K562 (cell line): Measurements from ENCODE around the gene VGLL4. TPM values are rescaled to one million over a fixed set of nuclear protein-coding genes. Genes with fewer than 3 reads are reported as not detected.

Experiments
- ATAC-seq: fragments of 200-7000 bp; cut with Tn5 transposase; 3 replicates; pipeline ENCODE4 v1.9.1; 2020; ENCODE audit warnings: moderate library complexity
- BruUV-seq: library from RNA; stranded (reverse); fragments of 400-500 nt; replicated peaks from 2 replicates; lab custom pipeline; 2021; lab: Mats Ljungman, UMichigan
- CTCF ChIA-PET: fragments of 300-600 bp; formaldehyde crosslinking; extraction: SDS; loops from one replicate; lab custom pipeline; 2021; ENCODE audit warnings: low intra/inter-chr PET ratio; lab: Yijun Ruan, JAX
- POLR2A ChIA-PET: fragments of 300-600, 350-650 bp; sonication (Branson Sonifier 250); formaldehyde crosslinking; extraction: SDS; loops from one replicate; lab custom pipeline; 2021; ENCODE audit warnings: antibody characterized with exemption, inconsistent platforms; lab: Yijun Ruan, JAX
- DNase-seq, 4 experiments: peaks; one replicate each; pipeline versions ENCODE4 v3.0.0 to v3.0.0-alpha.2; 2011 to 2018; ENCODE audit warnings: low spot score in 3 of 4, mixed read lengths in 3 of 4; ENCODE audit errors: extremely low read depth in 1 of 4
- FAIRE-seq: peaks from 2 replicates; lab custom pipeline; 2011; peaks lifted over from hg19 to GRCh38; lab: Jason Lieb, UNC
- H2AFZ ChIP-seq: 2 replicates; pipeline ENCODE4 v1.6.0; 2011; ENCODE audit warnings: low read depth, low read length, control low read depth, inconsistent platforms
- H3K27ac ChIP-seq: fragments of 200-600 bp; 3 replicates; pipeline ENCODE4 v1.8.0; 2011; ENCODE audit warnings: low read depth, mild to moderate bottlenecking, control low read depth, inconsistent platforms, low read length, moderate library complexity, mixed read lengths; ENCODE audit errors: extremely low read depth
- H3K27me3 ChIP-seq, 2 experiments: fragments of 300-600 bp in 1 of 2; 2 replicates in 1 of 2; 3 replicates in 1 of 2; pipeline versions ENCODE4 v1.6.0 to v1.8.0; 2011; ENCODE audit warnings: inconsistent platforms in 2 of 2, low read length in 2 of 2, mild to moderate bottlenecking in 1 of 2, mixed read lengths in 1 of 2, moderate library complexity in 1 of 2; ENCODE audit not compliant: control insufficient read depth in 2 of 2, insufficient read depth in 2 of 2
- H3K36me3 ChIP-seq: fragments of 300-600 bp; 3 replicates; pipeline ENCODE4 v1.8.0; 2011; ENCODE audit warnings: mild to moderate bottlenecking, low read length, inconsistent platforms; ENCODE audit not compliant: control insufficient read depth, insufficient read depth
- H3K4me1 ChIP-seq, 2 experiments: fragments of 200-600 bp in 1 of 2; replicated peaks in 1 of 2; 2 replicates in 1 of 2; 3 replicates in 1 of 2; pipeline versions ENCODE4 v1.5.1 to v1.8.0; 2011; ENCODE audit warnings: inconsistent platforms in 2 of 2, low read length in 2 of 2, mild to moderate bottlenecking in 1 of 2, mixed read lengths in 1 of 2, moderate library complexity in 1 of 2; ENCODE audit not compliant: control insufficient read depth in 2 of 2, insufficient read depth in 2 of 2
- H3K4me2 ChIP-seq: 2 replicates; pipeline ENCODE4 v1.6.1; 2011; ENCODE audit warnings: low read length, control low read depth, inconsistent platforms, mixed read lengths; ENCODE audit not compliant: insufficient read depth
- H3K4me3 ChIP-seq: fragments of 200-600 bp; sonication (generic), shearing (Covaris generic); 2 replicates; pipeline ENCODE4 v1.5.1; 2016; ENCODE audit warnings: control low read depth, inconsistent platforms
- H3K79me2 ChIP-seq: fragments of 200-600 bp; 3 replicates; pipeline ENCODE4 v1.8.0; 2011; ENCODE audit warnings: low read length, inconsistent platforms; ENCODE audit not compliant: control insufficient read depth, insufficient read depth
- H3K9ac ChIP-seq, 2 experiments: 2 replicates each; pipeline versions ENCODE4 v1.6.0 to v1.6.1; 2011; ENCODE audit warnings: low read depth in 2 of 2, low read length in 2 of 2, control low read depth in 1 of 2, inconsistent platforms in 1 of 2, mild to moderate bottlenecking in 1 of 2, mixed read lengths in 1 of 2; ENCODE audit not compliant: insufficient read depth in 1 of 2
- H3K9me1 ChIP-seq: one replicate; pipeline ENCODE4 v1.6.0; 2011; ENCODE audit warnings: inconsistent platforms, mild to moderate bottlenecking, low read length, moderate library complexity; ENCODE audit not compliant: control insufficient read depth, insufficient read depth
- H3K9me3 ChIP-seq: replicated peaks from 2 replicates; pipeline ENCODE4 v1.5.1; 2011; ENCODE audit warnings: low read depth, low read length, inconsistent platforms; ENCODE audit not compliant: control insufficient read depth, insufficient read depth
- H4K20me1 ChIP-seq: replicated peaks from 2 replicates; pipeline ENCODE4 v1.6.1; 2011; ENCODE audit warnings: low read length, inconsistent platforms, mixed read lengths; ENCODE audit not compliant: control insufficient read depth, insufficient read depth
- BCOR ChIP-seq: fragments of 450-650 bp; IDR thresholded peaks from 2 replicates; pipeline ENCODE4 v1.6.1; 2016
- FOXM1 ChIP-seq, 2 experiments: fragments of 450-650 bp in 1 of 2; sonication (generic) in 1 of 2; formaldehyde crosslinking in 1 of 2; IDR thresholded peaks; 2 replicates each; pipeline versions ENCODE4 v1.6.1 to v1.9.0; 2017 to 2022; ENCODE audit warnings: low read depth in 2 of 2, mild to moderate bottlenecking in 2 of 2, missing genetic modification reagents in 1 of 2, moderate library complexity in 1 of 2
- IFI16 ChIP-seq: fragments of 250-450 bp; sonication (Bioruptor Pico); IDR thresholded peaks from 2 replicates; pipeline ENCODE4 v2.1.2; 2022; ENCODE audit warnings: mild to moderate bottlenecking, inconsistent platforms
- RBM25 ChIP-seq: fragments of 200-400 bp; formaldehyde crosslinking; IDR thresholded peaks from 2 replicates; pipeline ENCODE4 v1.6.1; 2018; ENCODE audit warnings: low read length, low read depth, moderate library complexity; ENCODE audit not compliant: severe bottlenecking
- RCOR1 ChIP-seq, 2 experiments: IDR thresholded peaks; 2 replicates each; pipeline ENCODE4 v1.6.1; 2012; ENCODE audit warnings: low read depth in 2 of 2, low read length in 2 of 2, borderline replicate concordance in 1 of 2, improper control_type of control experiment in 1 of 2
- SNIP1 ChIP-seq: fragments of 450-650 bp; IDR thresholded peaks from 2 replicates; pipeline ENCODE4 v1.7.1; 2017; ENCODE audit warnings: low read depth, mild to moderate bottlenecking
- ZFP36 ChIP-seq: fragments of 150-350 bp; IDR thresholded peaks from 2 replicates; pipeline ENCODE4 v1.6.1; 2018; ENCODE audit warnings: low read length, low read depth; ENCODE audit not compliant: partially characterized antibody
- WGBS: fragments of 100-300 bp; shearing (Covaris generic); methylation state at CpG from one replicate; pipeline ENCODE4 v1.1.6; 2016; ENCODE audit warnings: low coverage, mixed read lengths; ENCODE audit not compliant: insufficient coverage; ENCODE audit errors: missing lambda C conversion rate; 5-methylcytosine and 5-hydroxymethylcytosine counted together
- in situ Hi-C: fragments of 300-500 bp; cut with MboI; formaldehyde crosslinking; loops from 4 replicates; pipeline ENCODE4 v1.15.0; 2018; ENCODE audit warnings: inconsistent platforms, mixed read lengths
- intact Hi-C: fragments of 100-400 bp; cut with micrococcal nuclease; formaldehyde crosslinking; loops from 2 replicates; pipeline ENCODE4 v1.14.2; 2022
- polyA plus RNA-seq, 8 experiments: library from polyadenylated mRNA; depleted of rRNA in 4 of 8; stranded (reverse) in 5 of 8; unstranded in 3 of 8; fragments of >200 nt; fragmentation: Nextera tagmentation in 2 of 8; fragmentation: Illumina TruSeq in 1 of 8; extraction: Ambion mirVana in 2 of 8; extraction: Trizol in 1 of 8; gene quantifications; 2 replicates each; pipeline versions ENCODE4 v1.2.1 to v1.2.3, GENCODE V29; 2011 to 2014; ENCODE audit warnings: inconsistent platforms in 1 of 8, missing spikeins in 1 of 8
- total RNA-seq, 7 experiments: library from RNA; depleted of rRNA in 6 of 7; stranded (reverse); fragments of >200 nt in 6 of 7; fragmentation: Illumina TruSeq in 2 of 7; extraction: Trizol in 2 of 7; gene quantifications; 2 replicates each; pipeline versions ENCODE4 v1.2.1 to v1.2.3, GENCODE V29; 2011 to 2021; ENCODE audit warnings: low replicate concordance in 1 of 7
- TF ChIP-seq, protein P1 (sequence below): fragments of 450-650 bp; IDR thresholded peaks from 2 replicates; pipeline ENCODE4 v1.6.1; 2016; ENCODE audit warnings: low read depth
- TF ChIP-seq, protein P2 (sequence below), 2 experiments: fragments of 250-450 bp in 1 of 2; fragments of 450-650 bp in 1 of 2; sonication (Bioruptor Pico) in 1 of 2; IDR thresholded peaks; 2 replicates each; pipeline versions ENCODE4 v1.6.1 to v1.8.0; 2016 to 2021; ENCODE audit warnings: mild to moderate bottlenecking in 2 of 2, moderate library complexity in 2 of 2, missing compliant biosample characterization in 1 of 2, missing genetic modification characterization in 1 of 2
- TF ChIP-seq, protein P3 (sequence below): fragments of 450-650 bp; IDR thresholded peaks from 2 replicates; pipeline ENCODE4 v1.6.1; 2017; ENCODE audit warnings: antibody characterized with exemption

The VGLL4 gene
- total and polyA plus RNA-seq, 9 of the 15 experiments (the other 6 are each of a cell fraction or from before 2014, with no cell fraction given), result 0.27 to 10.9 (median 8.6) TPM

DNA sequence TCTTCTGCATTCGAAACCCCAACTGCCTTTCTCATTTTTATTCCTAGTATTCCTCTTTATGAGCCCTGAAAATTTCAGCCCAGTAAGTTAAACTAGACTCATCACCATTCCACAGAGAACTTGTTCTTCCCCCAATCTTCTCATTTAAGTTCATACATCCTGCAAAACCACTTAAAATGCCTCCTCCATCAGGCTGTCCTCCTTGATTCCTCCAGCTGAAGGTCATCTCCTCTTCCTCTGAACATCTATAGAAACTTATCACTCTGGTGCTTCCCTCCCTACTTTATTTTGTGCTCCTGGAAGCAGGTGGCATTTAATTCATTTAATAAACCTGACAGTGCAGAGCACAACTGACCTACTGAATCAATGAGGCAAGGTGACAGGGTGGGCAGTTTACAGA is 38.3 kb downstream of the VGLL4 start:
- WGBS, result 76% methylated on average over 1 of the region's 1 CpG
- H3K27ac ChIP-seq, result no peak overlapping the region
- no peak for DNase-seq
- no TSS peak for BruUV-seq
- in situ Hi-C loops, result no loop called here
- FAIRE-seq, result no peak
- no peak overlapping the region for H3K9ac ChIP-seq
- H3K36me3 ChIP-seq, result peaks cover 5% of the 10 kb centered on the region; the same call in 2 of the 3 replicates
- no peak for ATAC-seq
- H3K9me1 ChIP-seq, result no peaks in the 10 kb centered on the region
- H2AFZ ChIP-seq, result no peak overlapping the region
- peaks cover 8 to 13% of the 10 kb centered on the region in 2 experiments; a peak in 4 of 5 replicates for H3K4me1 ChIP-seq
- CTCF ChIA-PET, result no interaction called here
- POLR2A ChIA-PET, result interaction anchor here (1.2 kb wide), 1 partner anchor 30 kb away, joined by 5 read pairs; no protein-coding TSS in a partner anchor
- H3K27me3 ChIP-seq, result peaks cover 0 to 11% of the 10 kb centered on the region in 2 experiments; a peak in 2 of 5 replicates
- H3K79me2 ChIP-seq, result peaks cover 13% of the 10 kb centered on the region
- no peak overlapping the region for H3K4me3 ChIP-seq
- no peak overlapping the region for H3K4me2 ChIP-seq
- intact Hi-C loops, result loop anchor here (5.0 kb wide), 1 partner anchor 37 kb away; the partner anchor contains the start of gene VGLL4
- H3K9me3 ChIP-seq, result no peaks in the 10 kb centered on the region
- H4K20me1 ChIP-seq, result no peaks in the 10 kb centered on the region
- TF ChIP-seq BCOR, result peak; percentile 46; the same call in 1 of the 2 replicates
- TF ChIP-seq, protein P1, sequence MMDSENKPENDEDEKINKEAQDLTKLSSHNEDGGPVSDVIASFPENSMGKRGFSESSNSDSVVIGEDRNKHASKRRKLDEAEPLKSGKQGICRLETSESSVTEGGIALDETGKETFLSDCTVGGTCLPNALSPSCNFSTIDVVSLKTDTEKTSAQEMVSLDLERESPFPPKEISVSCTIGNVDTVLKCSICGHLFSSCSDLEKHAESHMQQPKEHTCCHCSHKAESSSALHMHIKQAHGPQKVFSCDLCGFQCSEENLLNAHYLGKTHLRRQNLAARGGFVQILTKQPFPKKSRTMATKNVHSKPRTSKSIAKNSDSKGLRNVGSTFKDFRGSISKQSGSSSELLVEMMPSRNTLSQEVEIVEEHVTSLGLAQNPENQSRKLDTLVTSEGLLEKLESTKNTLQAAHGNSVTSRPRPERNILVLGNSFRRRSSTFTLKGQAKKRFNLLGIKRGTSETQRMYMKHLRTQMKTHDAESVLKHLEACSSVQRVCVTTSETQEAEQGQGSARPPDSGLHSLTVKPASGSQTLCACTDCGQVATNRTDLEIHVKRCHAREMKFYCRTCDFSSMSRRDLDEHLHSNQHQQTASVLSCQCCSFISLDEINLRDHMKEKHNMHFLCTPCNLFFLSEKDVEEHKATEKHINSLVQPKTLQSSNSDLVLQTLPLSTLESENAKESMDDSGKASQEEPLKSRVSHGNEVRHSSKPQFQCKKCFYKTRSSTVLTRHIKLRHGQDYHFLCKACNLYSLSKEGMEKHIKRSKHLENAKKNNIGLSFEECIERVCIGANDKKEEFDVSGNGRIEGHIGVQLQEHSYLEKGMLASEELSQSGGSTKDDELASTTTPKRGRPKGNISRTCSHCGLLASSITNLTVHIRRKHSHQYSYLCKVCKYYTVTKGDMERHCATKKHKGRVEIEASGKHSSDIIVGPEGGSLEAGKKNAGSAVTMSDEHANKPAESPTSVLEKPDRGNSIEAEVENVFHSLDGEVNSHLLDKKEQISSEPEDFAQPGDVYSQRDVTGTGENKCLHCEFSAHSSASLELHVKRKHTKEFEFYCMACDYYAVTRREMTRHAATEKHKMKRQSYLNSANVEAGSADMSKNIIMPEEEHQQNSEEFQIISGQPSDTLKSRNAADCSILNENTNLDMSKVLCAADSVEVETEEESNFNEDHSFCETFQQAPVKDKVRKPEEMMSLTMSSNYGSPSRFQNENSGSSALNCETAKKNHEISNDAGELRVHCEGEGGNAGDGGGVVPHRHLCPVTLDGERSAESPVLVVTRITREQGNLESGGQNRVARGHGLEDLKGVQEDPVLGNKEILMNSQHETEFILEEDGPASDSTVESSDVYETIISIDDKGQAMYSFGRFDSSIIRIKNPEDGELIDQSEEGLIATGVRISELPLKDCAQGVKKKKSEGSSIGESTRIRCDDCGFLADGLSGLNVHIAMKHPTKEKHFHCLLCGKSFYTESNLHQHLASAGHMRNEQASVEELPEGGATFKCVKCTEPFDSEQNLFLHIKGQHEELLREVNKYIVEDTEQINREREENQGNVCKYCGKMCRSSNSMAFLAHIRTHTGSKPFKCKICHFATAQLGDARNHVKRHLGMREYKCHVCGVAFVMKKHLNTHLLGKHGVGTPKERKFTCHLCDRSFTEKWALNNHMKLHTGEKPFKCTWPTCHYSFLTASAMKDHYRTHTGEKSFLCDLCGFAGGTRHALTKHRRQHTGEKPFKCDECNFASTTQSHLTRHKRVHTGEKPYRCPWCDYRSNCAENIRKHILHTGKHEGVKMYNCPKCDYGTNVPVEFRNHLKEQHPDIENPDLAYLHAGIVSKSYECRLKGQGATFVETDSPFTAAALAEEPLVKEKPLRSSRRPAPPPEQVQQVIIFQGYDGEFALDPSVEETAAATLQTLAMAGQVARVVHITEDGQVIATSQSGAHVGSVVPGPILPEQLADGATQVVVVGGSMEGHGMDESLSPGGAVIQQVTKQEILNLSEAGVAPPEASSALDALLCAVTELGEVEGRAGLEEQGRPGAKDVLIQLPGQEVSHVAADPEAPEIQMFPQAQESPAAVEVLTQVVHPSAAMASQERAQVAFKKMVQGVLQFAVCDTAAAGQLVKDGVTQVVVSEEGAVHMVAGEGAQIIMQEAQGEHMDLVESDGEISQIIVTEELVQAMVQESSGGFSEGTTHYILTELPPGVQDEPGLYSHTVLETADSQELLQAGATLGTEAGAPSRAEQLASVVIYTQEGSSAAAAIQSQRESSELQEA, result no peak
- TF ChIP-seq, protein P2, sequence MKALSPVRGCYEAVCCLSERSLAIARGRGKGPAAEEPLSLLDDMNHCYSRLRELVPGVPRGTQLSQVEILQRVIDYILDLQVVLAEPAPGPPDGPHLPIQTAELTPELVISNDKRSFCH (CRISPR knock-in tag; IDR thresholded peaks at IDR 0.05), result no peak
- TF ChIP-seq, protein P2 (tag; IDR thresholded peaks at IDR 0.05), result no peak
- TF ChIP-seq RCOR1 (IDR thresholded peaks at IDR 0.05; ENCODE audit: borderline replicate concordance in 1 of 2, low read depth in 2 of 2, low read length in 2 of 2), result 0 out of 4 replicates have a peak, but pooled peaks of 1 of the 2 experiments have one; percentile 10
- no peak for TF ChIP-seq FOXM1 (IDR thresholded peaks at IDR 0.05; ENCODE audit: low read depth)
- TF ChIP-seq FOXM1 (CRISPR knock-in tag; IDR thresholded peaks at IDR 0.05; ENCODE audit: low read depth), result no peak
- peak; percentile 53 for TF ChIP-seq RBM25
- TF ChIP-seq, protein P3, sequence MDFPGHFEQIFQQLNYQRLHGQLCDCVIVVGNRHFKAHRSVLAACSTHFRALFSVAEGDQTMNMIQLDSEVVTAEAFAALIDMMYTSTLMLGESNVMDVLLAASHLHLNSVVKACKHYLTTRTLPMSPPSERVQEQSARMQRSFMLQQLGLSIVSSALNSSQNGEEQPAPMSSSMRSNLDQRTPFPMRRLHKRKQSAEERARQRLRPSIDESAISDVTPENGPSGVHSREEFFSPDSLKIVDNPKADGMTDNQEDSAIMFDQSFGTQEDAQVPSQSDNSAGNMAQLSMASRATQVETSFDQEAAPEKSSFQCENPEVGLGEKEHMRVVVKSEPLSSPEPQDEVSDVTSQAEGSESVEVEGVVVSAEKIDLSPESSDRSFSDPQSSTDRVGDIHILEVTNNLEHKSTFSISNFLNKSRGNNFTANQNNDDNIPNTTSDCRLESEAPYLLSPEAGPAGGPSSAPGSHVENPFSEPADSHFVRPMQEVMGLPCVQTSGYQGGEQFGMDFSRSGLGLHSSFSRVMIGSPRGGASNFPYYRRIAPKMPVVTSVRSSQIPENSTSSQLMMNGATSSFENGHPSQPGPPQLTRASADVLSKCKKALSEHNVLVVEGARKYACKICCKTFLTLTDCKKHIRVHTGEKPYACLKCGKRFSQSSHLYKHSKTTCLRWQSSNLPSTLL, result no peak
- TF ChIP-seq IFI16 (CRISPR knock-in tag), result no peak
- no peak for TF ChIP-seq SNIP1
- peak; percentile 95 for TF ChIP-seq ZFP36
